ENCODE results near the gene PTGFRN.

PTGFRN gene

DNA sequence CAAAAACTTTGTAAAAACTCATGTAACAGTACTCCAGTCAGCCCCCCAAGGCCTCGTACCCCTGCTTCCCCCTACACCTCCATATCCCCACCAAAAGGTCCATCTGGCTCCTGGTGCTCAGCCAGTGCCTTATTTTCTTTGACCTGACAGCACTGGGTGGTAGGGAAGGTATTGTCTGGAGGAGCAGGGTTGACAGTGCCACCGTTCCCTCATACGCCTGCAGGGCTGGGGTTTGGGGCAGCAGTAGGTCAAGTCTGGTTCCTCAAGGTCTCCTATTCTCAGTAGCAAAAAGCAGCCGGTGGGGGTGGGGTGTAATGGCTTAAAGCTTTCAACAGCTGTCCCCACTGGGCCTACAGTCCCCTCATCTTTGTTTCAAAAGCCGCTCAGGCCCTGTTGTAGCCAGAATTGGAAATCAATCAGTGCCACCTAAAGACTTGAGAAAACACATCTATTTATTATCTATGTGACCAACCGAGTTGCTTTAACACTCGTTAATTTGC is 125.1 kb downstream of the PTGFRN start:
- no peak for DNase-seq (ENCODE audit: low read depth)

GRCh38 chr1:117036018-117036461 is 126.3 kb downstream of the PTGFRN start:
- DNase-seq (ENCODE audit: low read depth), result no peak

DNA sequence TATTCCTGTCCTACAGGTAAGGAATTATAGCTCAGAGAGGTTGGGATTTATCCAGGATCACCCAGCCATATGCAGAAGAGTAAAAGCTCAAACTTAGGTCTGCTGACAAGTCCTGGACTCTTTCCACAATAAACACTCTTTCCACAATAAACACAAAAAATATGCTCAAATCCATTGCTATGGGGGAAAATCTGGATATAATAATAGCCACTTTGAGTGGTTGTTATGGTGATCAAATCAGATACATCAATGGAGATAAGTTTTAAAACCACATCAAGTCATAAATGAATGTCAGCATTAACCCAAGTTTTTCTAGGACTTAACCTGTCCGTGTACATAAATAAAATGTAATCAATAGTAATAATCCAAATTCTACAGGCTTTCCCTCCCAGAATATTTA is 128.1 kb downstream of the PTGFRN start:
- DNase-seq (ENCODE audit: low read depth), result no peak

DNA sequence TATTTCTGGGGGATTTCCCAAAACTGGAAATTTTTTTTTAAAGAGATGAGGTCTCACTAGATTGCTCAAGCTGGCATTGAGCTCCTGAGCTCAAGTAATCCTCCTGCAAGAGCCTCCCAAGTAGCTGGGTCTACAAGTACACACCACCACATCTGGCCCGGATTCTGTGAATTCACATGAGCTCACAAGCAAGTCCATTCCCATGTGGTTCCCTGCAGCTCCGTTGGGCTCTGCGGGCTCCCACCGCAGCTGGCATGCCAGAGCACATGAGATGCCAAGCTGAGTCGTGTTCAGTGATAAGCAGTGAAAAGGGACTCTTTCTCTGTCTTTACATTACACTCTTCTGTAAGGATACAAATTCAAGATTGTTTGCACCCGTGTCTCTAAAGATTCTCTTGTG is 128.5 kb downstream of the PTGFRN start:
- DNase-seq (ENCODE audit: low read depth), result no peak
